Body of pancreas (tissue), 4 donors: ENCODE measurements around the gene PCDH9.

Experiments
- CTCF ChIP-seq, 7 experiments: fragments of 450-650 bp in 4 of 7; fragments of 200-600 bp in 3 of 7; sonication (generic) in 3 of 7; IDR thresholded peaks; one replicate each; pipeline ENCODE4 v1.5.1; 2016 to 2019; ENCODE audit warnings: antibody characterized with exemption in 7 of 7
- POLR2A ChIP-seq, 3 donors: fragments of 450-650 bp; IDR thresholded peaks; one replicate each; pipeline ENCODE4 v1.6.1; 2016; ENCODE audit warnings: antibody characterized with exemption in 3 of 3, mild to moderate bottlenecking in 2 of 3

GRCh38 chr13:67186995-67187569, 43.1 kb downstream of the PCDH9 start:
- TF ChIP-seq CTCF (IDR thresholded peaks at IDR 0.05) (no peak), POLR2A (IDR thresholded peaks at IDR 0.05) (no peak)
